Measurements from ENCODE around the gene VSIR. TPM values are rescaled to one million over a fixed set of nuclear protein-coding genes. Genes with fewer than 3 reads are reported as not detected.
A peak's percentile ranks its signal among the peaks of the same experiment; 100 is the strongest.

Gene VSIR
- total RNA-seq, 4 donors from 2014 or later, result 54.3 to 77.0 (median 61.6) TPM

- no peaks in the 10 kb centered on the region for H3K36me3 ChIP-seq
- H3K27ac ChIP-seq, result peak overlapping the region; percentile 91 to 98 (median 94)
- peaks cover 63 to 92% (median 75%) of the 10 kb centered on the region in 4 donors for H3K4me1 ChIP-seq
- in situ Hi-C loops (cut with MboI; ENCODE audit: low pct_ligation_motif_present in 1 of 4, low pct_unique_long_range_greater_than_20kb in 1 of 4, low sequenced_read_pairs in 3 of 4) (no loop called here), intact Hi-C loops (cut with DNase I; ENCODE audit: low total_unique reads) (loop anchor here (5.0 kb wide), 1 partner anchor 54 kb away; no protein-coding TSS in a partner anchor)
- TF ChIP-seq POLR2AphosphoS5 (IDR thresholded peaks at IDR 0.05) (no peak), POLR2A (IDR thresholded peaks at IDR 0.05) (no peak), CTCF (IDR thresholded peaks at IDR 0.05) (no peak), EP300 (IDR thresholded peaks at IDR 0.05; ENCODE audit: low read depth) (no peak)
- DNase-seq, result peak; percentile 24
- 86% methylated on average over 22 of the region's 22 CpGs; no CpG with 5 or more reads in 1 of the 2 donors for WGBS, 2 donors (ENCODE audit: low coverage in 1 of 2)
- H3K4me3 ChIP-seq, result no peak overlapping the region
- no peaks in the 10 kb centered on the region for H3K27me3 ChIP-seq
- H3K9me3 ChIP-seq, result no peaks in the 10 kb centered on the region
Observed at GRCh38 chr10:71765906-71766716, 7.2 kb downstream of the VSIR start.

- H3K27ac ChIP-seq, result peak overlapping the region; percentile 91 to 98 (median 94)
- no peak overlapping the region for H3K4me3 ChIP-seq
- in situ Hi-C loops (cut with MboI; ENCODE audit: low pct_ligation_motif_present in 1 of 4, low pct_unique_long_range_greater_than_20kb in 1 of 4, low sequenced_read_pairs in 3 of 4) (no loop called here), intact Hi-C loops (cut with DNase I; ENCODE audit: low total_unique reads) (loop anchor here (5.0 kb wide), 1 partner anchor 53 kb away; no protein-coding TSS in a partner anchor)
- H3K4me1 ChIP-seq, result peaks cover 65 to 89% (median 69%) of the 10 kb centered on the region in 4 donors
- WGBS, 2 donors (ENCODE audit: low coverage in 1 of 2), result 62 to 68% methylated on average over 2 to 8 of the region's 8 CpGs
- H3K9me3 ChIP-seq, result no peaks in the 10 kb centered on the region
- no peaks in the 10 kb centered on the region for H3K36me3 ChIP-seq
- no peak for DNase-seq
- TF ChIP-seq CTCF (IDR thresholded peaks at IDR 0.05), result peak in 1 of 5 experiments; percentile 21
- no peak for TF ChIP-seq POLR2A (IDR thresholded peaks at IDR 0.05)
- peak in 1 of 3 donors; percentile 14 for TF ChIP-seq POLR2AphosphoS5 (IDR thresholded peaks at IDR 0.05)
- no peak for TF ChIP-seq EP300 (IDR thresholded peaks at IDR 0.05; ENCODE audit: low read depth)
- H3K27me3 ChIP-seq, result no peaks in the 10 kb centered on the region
Observed at GRCh38 chr10:71765176-71765904, 8.0 kb downstream of the VSIR start.

- H3K27ac ChIP-seq, result peak overlapping the region; percentile 22 to 98 (median 68)
- H3K27me3 ChIP-seq, result no peaks in the 10 kb centered on the region
- peaks cover 0 to 6% (median 0%) of the 10 kb centered on the region in 4 donors for H3K36me3 ChIP-seq
- WGBS, 2 donors (ENCODE audit: low coverage in 1 of 2), result 40 to 68% methylated on average over 3 to 11 of the region's 11 CpGs
- no peak overlapping the region for H3K4me3 ChIP-seq
- peak in 1 of 3 donors; percentile 35 for TF ChIP-seq POLR2AphosphoS5 (IDR thresholded peaks at IDR 0.05)
- TF ChIP-seq CTCF (IDR thresholded peaks at IDR 0.05), result no peak
- peaks cover 49 to 73% (median 57%) of the 10 kb centered on the region in 4 donors for H3K4me1 ChIP-seq
- in situ Hi-C loops (cut with MboI; ENCODE audit: low pct_ligation_motif_present in 1 of 4, low pct_unique_long_range_greater_than_20kb in 1 of 4, low sequenced_read_pairs in 3 of 4), result no loop called here
- no peaks in the 10 kb centered on the region for H3K9me3 ChIP-seq
- DNase-seq, result no peak
- intact Hi-C loops (cut with DNase I; ENCODE audit: low total_unique reads), result no loop called here
Observed at GRCh38 chr10:71763352-71764127, 9.8 kb downstream of the VSIR start.

Measured in transverse colon (tissue), 4 donors.